BJ (cell line): ENCODE measurements around the gene CNTN1. TPM values are rescaled to one million over a fixed set of nuclear protein-coding genes. Genes with fewer than 3 reads are reported as not detected.
A peak's percentile ranks its signal among the peaks of the same experiment; 100 is the strongest.

Experiments used
- CTCF ChIA-PET: fragments of 350-600 bp; formaldehyde crosslinking; extraction: SDS; loops from one replicate; lab custom pipeline; 2021; ENCODE audit warnings: antibody characterized with exemption, inconsistent platforms; lab: Yijun Ruan, JAX
- POLR2A ChIA-PET: fragments of 300-600 bp; sonication (Branson Sonifier 250); formaldehyde crosslinking; extraction: SDS; loops from one replicate; lab custom pipeline; 2021; ENCODE audit warnings: antibody characterized with exemption; lab: Charles Lee
- DNase-seq: peaks from one replicate; pipeline ENCODE4 v3.0.0-alpha.2; 2011; ENCODE audit warnings: low read depth
- H3K27me3 ChIP-seq: 2 replicates; pipeline ENCODE4 v1.6.0; 2011; ENCODE audit warnings: low read length; ENCODE audit not compliant: control insufficient read depth, insufficient read depth
- H3K36me3 ChIP-seq: 2 replicates; pipeline ENCODE4 v1.5.1; 2011; ENCODE audit warnings: low read length; ENCODE audit not compliant: control insufficient read depth, insufficient read depth
- H3K4me3 ChIP-seq: 2 replicates; pipeline ENCODE4 v1.5.1; 2011; ENCODE audit warnings: low read depth, mild to moderate bottlenecking, control low read depth, low read length
- CTCF ChIP-seq: IDR thresholded peaks from 2 replicates; pipeline ENCODE4 v1.5.1; 2011; ENCODE audit warnings: low read depth, mild to moderate bottlenecking, control low read depth, inconsistent platforms, low read length, moderate library complexity; ENCODE audit not compliant: insufficient read depth
- polyA plus RNA-seq: library from polyadenylated mRNA; depleted of rRNA; stranded (reverse); fragments of >200 nt; gene quantifications from 2 replicates; pipeline ENCODE4 v1.2.3, GENCODE V29; 2011

The CNTN1 gene
- polyA plus RNA-seq, 1 experiment, result 0.40 TPM

- Histone ChIP-seq H3K27me3 (no peaks in the 10 kb centered on the region), H3K4me3 (no peak overlapping the region), H3K36me3 (no peaks in the 10 kb centered on the region)
- POLR2A ChIA-PET, result no interaction called here
- no peak for TF ChIP-seq CTCF
- DNase-seq, result no peak
- CTCF ChIA-PET, result no interaction called here
Observed at GRCh38 chr12:40937891-40938290, 245.7 kb downstream of the CNTN1 start.

- Histone ChIP-seq H3K27me3 (no peaks in the 10 kb centered on the region), H3K4me3 (no peak overlapping the region), H3K36me3 (no peaks in the 10 kb centered on the region)
- DNase-seq, result no peak
- CTCF ChIA-PET, result interaction anchor here (1.1 to 1.7 kb wide), 2 partner anchors 22 to 1082 kb away, joined by 3 to 5 read pairs; no protein-coding TSS in a partner anchor
- TF ChIP-seq CTCF, result no peak
- POLR2A ChIA-PET, result no interaction called here
Observed at GRCh38 chr12:40942326-40942725, 250.1 kb downstream of the CNTN1 start.

- no peak for DNase-seq
- POLR2A ChIA-PET, result no interaction called here
- H3K36me3 ChIP-seq, result no peaks in the 10 kb centered on the region
Observed at GRCh38 chr12:40945772-40946171, 253.5 kb downstream of the CNTN1 start.

GRCh38 chr12:40946612-40947194 lies 254.5 kb downstream of the CNTN1 start:
- POLR2A ChIA-PET, result no interaction called here
- H3K27me3 ChIP-seq, result no peaks in the 10 kb centered on the region
- no peaks in the 10 kb centered on the region for H3K36me3 ChIP-seq
- no peak overlapping the region for H3K4me3 ChIP-seq
- TF ChIP-seq CTCF, result peak; percentile 51
- CTCF ChIA-PET, result interaction anchor here (0.7 to 2.1 kb wide), 5 partner anchors 330 to 1078 kb away, joined by 3 to 7 read pairs (median 3); no protein-coding TSS in a partner anchor
- no peak for DNase-seq

More at GRCh38 chr12:40945772-40946171, 253.5 kb downstream of the CNTN1 start:
- no peaks in the 10 kb centered on the region for H3K27me3 ChIP-seq
- no peak overlapping the region for H3K4me3 ChIP-seq
- no peak for TF ChIP-seq CTCF
- CTCF ChIA-PET, result interaction anchor here (0.6 to 2.1 kb wide), 3 partner anchors 327 to 1078 kb away, joined by 3 to 7 read pairs (median 3); no protein-coding TSS in a partner anchor

- ChIA-PET POLR2A (no interaction called here), CTCF (interaction anchor here (0.9 kb wide), 1 partner anchor 1076 kb away, joined by 5 read pairs; no protein-coding TSS in a partner anchor)
- no peak for DNase-seq
- Histone ChIP-seq H3K27me3 (no peaks in the 10 kb centered on the region), H3K36me3 (no peaks in the 10 kb centered on the region), H3K4me3 (no peak overlapping the region)
- no peak for TF ChIP-seq CTCF
Observed at GRCh38 chr12:40947797-40948196, 255.6 kb downstream of the CNTN1 start.
